Measurements from ENCODE around the gene DOCK9.
"Not testable (repeated sequence)": the region's sequence is repeated elsewhere in the genome, so short reads cannot be mapped to it uniquely, and the experiment has no call there.

DNA sequence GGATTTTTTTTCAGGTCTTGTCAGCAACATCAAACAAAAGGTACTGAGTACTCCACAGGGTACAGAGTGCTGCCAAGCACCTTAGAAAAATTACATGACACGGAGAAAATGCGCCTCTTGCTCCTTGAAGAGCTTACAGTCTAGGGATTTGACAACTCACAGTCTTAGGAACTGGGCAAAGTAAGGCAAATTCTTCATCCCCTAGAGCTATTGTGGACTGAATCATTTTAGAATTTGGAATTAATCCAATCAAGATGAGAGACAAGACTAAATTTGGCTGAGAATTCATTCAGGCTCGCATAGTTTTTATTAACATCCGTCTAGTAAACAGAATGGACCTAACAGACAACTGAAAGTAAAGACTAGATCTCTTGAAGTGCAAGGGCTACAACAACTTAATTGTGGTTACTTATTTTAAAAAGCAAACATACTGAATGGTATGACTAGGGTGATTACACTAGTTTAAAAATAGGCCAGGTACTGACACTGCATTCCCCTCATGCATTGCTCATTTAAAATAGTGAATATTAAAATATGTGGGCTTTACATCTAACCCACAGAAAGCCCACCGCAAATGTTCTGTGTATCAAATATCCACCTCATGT lies 165.6 kb downstream of the DOCK9 start:
- TF ChIP-seq, protein P1, sequence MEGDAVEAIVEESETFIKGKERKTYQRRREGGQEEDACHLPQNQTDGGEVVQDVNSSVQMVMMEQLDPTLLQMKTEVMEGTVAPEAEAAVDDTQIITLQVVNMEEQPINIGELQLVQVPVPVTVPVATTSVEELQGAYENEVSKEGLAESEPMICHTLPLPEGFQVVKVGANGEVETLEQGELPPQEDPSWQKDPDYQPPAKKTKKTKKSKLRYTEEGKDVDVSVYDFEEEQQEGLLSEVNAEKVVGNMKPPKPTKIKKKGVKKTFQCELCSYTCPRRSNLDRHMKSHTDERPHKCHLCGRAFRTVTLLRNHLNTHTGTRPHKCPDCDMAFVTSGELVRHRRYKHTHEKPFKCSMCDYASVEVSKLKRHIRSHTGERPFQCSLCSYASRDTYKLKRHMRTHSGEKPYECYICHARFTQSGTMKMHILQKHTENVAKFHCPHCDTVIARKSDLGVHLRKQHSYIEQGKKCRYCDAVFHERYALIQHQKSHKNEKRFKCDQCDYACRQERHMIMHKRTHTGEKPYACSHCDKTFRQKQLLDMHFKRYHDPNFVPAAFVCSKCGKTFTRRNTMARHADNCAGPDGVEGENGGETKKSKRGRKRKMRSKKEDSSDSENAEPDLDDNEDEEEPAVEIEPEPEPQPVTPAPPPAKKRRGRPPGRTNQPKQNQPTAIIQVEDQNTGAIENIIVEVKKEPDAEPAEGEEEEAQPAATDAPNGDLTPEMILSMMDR (conservative IDR thresholded peaks at IDR 0.05; ENCODE audit: low read depth, low read length): not testable (repeated sequence)
- TF ChIP-seq EZH2 (IDR thresholded peaks at IDR 0.05; ENCODE audit: borderline replicate concordance, low read depth, low read length, poor library complexity, severe bottlenecking): not testable (repeated sequence)

Data from A673 (cell line).